Activated effector memory CD4-positive, alpha-beta T cell treated with Interleukin-2 at 50 U/mL for 16 hours (primary cell): Measurements from ENCODE around the gene WDR26.
A peak's percentile ranks its signal among the peaks of the same experiment; 100 is the strongest.
"Not testable (repeated sequence)": the region's sequence is repeated elsewhere in the genome, so short reads cannot be mapped to it uniquely, and the experiment has no call there.

ENCODE experiments used
- DNase-seq: peaks from one replicate; pipeline ENCODE4 v3.0.0-alpha.2; 2020

WDR26 gene

GRCh38 chr1:224434691-224435317, at the start of gene WDR26:
WDR26 (minus strand) TSS chr1:224434797.
- DNase-seq, result peak; percentile 73

GRCh38 chr1:224483206-224483605, 48.6 kb upstream of the WDR26 start:
- DNase-seq, result not testable (repeated sequence)

- DNase-seq, result no peak
These were observed 48.0 kb upstream of the WDR26 start for GRCh38 chr1:224482619-224483018.

GRCh38 chr1:224481601-224482000, 47.0 kb upstream of the WDR26 start:
- DNase-seq, result no peak

- DNase-seq, result not testable (repeated sequence)
These were observed 46.4 kb upstream of the WDR26 start for GRCh38 chr1:224480888-224481459.

GRCh38 chr1:224480200-224480599, 45.6 kb upstream of the WDR26 start:
- not testable (repeated sequence) for DNase-seq

- DNase-seq, result no peak
These were observed 38.2 kb upstream of the WDR26 start for GRCh38 chr1:224472806-224473205.

GRCh38 chr1:224466154-224466553, 31.6 kb upstream of the WDR26 start:
- no peak for DNase-seq

GRCh38 chr1:224459966-224460365, 25.4 kb upstream of the WDR26 start:
- no peak for DNase-seq

GRCh38 chr1:224458996-224459395, 24.4 kb upstream of the WDR26 start:
- no peak for DNase-seq

- DNase-seq, result no peak
These were observed 23.7 kb upstream of the WDR26 start for GRCh38 chr1:224458296-224458695.

- DNase-seq, result no peak
These were observed 23.2 kb upstream of the WDR26 start for GRCh38 chr1:224457782-224458144.

GRCh38 chr1:224456637-224456953, 22.0 kb upstream of the WDR26 start:
- no peak for DNase-seq

- DNase-seq, result no peak
These were observed 19.9 kb upstream of the WDR26 start for GRCh38 chr1:224454402-224455055.

GRCh38 chr1:224450561-224451350, 16.2 kb upstream of the WDR26 start:
- DNase-seq, result no peak

- no peak for DNase-seq
These were observed 15.6 kb upstream of the WDR26 start for GRCh38 chr1:224450159-224450558.

GRCh38 chr1:224448453-224449017, 13.9 kb upstream of the WDR26 start:
- DNase-seq, result no peak

GRCh38 chr1:224447971-224448370, 13.4 kb upstream of the WDR26 start:
- DNase-seq, result no peak

GRCh38 chr1:224447251-224447650, 12.7 kb upstream of the WDR26 start:
- DNase-seq, result no peak

- DNase-seq, result no peak
These were observed 4.4 kb upstream of the WDR26 start for GRCh38 chr1:224438989-224439388.

GRCh38 chr1:224435999-224436398, 1.4 kb upstream of the WDR26 start:
- no peak for DNase-seq

GRCh38 chr1:224435318-224435763, 744 bp upstream of the WDR26 start:
- DNase-seq, result no peak
